Activated T-cell treated with anti-CD3 and anti-CD28 coated beads, Interleukin-2, amount 50 U/mL, for 24 hours (primary cell): ENCODE measurements around the gene ANO4.
"Not testable (repeated sequence)": the region's sequence is repeated elsewhere in the genome, so short reads cannot be mapped to it uniquely, and the experiment has no call there.

Experiments
- DNase-seq: peaks from one replicate; pipeline ENCODE4 v3.0.0-alpha.2; 2020
- H3K27ac Mint-ChIP-seq: 2 replicates; pipeline ENCODE4 v1.8.0; 2020; ENCODE audit warnings: mild to moderate bottlenecking, mixed read lengths
- H3K27me3 Mint-ChIP-seq: 2 replicates; pipeline ENCODE4 v1.8.0; 2020; ENCODE audit warnings: mixed read lengths
- H3K36me3 Mint-ChIP-seq: 2 replicates; pipeline ENCODE4 v1.8.0; 2020; ENCODE audit warnings: low read depth, mixed read lengths
- H3K4me1 Mint-ChIP-seq: 2 replicates; pipeline ENCODE4 v1.8.0; 2020; ENCODE audit warnings: low read depth, mixed read lengths
- H3K4me3 Mint-ChIP-seq: 2 replicates; pipeline ENCODE4 v1.8.0; 2020; ENCODE audit warnings: mild to moderate bottlenecking, moderate library complexity, mixed read lengths
- H3K9me3 Mint-ChIP-seq: 2 replicates; pipeline ENCODE4 v1.8.0; 2020; ENCODE audit warnings: mixed read lengths

ANO4 gene

DNA sequence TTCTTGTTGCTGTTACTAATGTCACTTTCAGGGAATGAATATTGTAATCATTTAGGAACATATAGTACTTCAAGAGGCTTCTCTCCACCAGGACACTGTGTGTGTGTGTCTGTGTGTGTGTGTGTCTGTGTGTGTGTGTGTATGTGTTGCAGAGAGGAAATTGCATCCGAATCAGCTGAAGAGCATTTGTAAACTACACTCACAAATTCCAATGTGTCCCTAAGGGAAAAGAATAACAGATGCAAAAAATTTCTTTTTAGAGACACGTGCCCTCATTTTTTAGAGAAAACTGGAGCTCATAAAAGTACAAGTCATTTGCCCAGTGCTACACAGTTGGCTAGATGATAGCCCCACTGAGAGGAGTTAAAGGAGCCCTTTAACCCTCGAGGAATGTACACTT lies 168.8 kb downstream of the ANO4 start:
- Mint-ChIP-seq H3K4me3 (no peak overlapping the region), H3K36me3 (no peaks in the 10 kb centered on the region), H3K9me3 (no peaks in the 10 kb centered on the region), H3K4me1 (no peaks in the 10 kb centered on the region), H3K27me3 (no peaks in the 10 kb centered on the region), H3K27ac (no peak overlapping the region)
- no peak for DNase-seq

DNA sequence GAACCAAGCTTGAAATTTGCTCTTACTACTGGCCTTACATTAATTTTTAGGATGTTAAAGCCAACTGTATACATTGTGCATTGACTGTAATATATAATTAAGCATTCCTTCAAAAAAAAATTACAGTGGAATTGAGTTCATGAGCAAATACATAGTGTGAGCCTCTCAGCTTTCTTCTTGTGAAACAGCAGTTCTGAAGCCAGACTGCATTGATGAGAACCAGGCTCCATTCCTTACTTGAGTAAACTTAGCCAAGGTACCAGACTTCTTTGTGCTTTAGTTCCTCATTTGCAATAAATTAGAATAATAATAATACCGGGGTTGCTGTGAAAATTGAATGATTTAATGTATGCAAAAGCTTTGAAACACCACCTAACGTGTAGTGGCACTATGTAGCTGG lies 169.5 kb downstream of the ANO4 start:
- Mint-ChIP-seq H3K9me3 (no peaks in the 10 kb centered on the region), H3K4me1 (no peaks in the 10 kb centered on the region), H3K27me3 (no peaks in the 10 kb centered on the region), H3K27ac (no peak overlapping the region), H3K36me3 (no peaks in the 10 kb centered on the region), H3K4me3 (no peak overlapping the region)
- no peak for DNase-seq

DNA sequence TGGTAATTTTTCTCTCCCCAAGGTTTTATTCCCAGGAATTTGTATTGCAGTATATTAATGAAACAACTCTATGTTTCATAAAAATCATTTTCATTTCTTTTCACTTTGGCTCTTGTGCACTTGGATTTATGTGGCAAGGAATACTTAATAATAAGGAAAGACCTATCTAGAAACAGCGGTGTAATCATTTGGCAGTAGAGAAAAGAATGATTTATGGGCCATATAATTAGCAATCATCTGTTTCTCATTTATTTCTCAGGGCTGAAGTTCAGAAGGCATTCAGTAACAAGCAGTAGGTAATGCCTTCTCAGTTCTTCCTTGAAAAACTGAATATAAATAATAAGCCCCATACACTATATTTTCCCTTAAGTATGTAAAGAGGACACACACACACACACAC lies 172.6 kb downstream of the ANO4 start:
- no peak overlapping the region for H3K27ac Mint-ChIP-seq
- H3K36me3 Mint-ChIP-seq: no peaks in the 10 kb centered on the region
- no peak for DNase-seq
- no peaks in the 10 kb centered on the region for H3K27me3 Mint-ChIP-seq
- no peaks in the 10 kb centered on the region for H3K4me1 Mint-ChIP-seq
- H3K9me3 Mint-ChIP-seq: no peaks in the 10 kb centered on the region
- no peak overlapping the region for H3K4me3 Mint-ChIP-seq

DNA sequence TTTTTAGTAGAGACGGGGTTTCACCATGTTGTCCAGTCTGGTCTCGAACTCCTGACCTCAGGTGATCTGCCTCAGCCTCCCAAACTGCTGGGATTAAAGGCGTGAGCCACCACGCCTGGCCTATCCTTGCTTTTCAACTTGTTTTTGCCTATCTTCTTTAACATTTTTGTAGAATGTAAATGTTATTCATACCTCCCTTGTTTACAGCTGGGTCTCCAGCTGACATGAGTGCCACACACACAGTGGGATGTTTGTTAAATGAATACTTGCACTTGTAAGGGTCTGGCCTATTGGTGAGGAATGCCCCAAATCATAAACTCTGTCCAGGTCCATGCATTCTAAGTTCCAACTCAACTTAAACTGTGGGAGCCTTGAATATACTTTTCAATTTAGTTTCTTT lies 176.3 kb downstream of the ANO4 start:
- Mint-ChIP-seq H3K4me3 (no peak overlapping the region), H3K9me3 (no peaks in the 10 kb centered on the region), H3K27ac (no peak overlapping the region), H3K4me1 (no peaks in the 10 kb centered on the region), H3K36me3 (no peaks in the 10 kb centered on the region), H3K27me3 (no peaks in the 10 kb centered on the region)
- DNase-seq: no peak

DNA sequence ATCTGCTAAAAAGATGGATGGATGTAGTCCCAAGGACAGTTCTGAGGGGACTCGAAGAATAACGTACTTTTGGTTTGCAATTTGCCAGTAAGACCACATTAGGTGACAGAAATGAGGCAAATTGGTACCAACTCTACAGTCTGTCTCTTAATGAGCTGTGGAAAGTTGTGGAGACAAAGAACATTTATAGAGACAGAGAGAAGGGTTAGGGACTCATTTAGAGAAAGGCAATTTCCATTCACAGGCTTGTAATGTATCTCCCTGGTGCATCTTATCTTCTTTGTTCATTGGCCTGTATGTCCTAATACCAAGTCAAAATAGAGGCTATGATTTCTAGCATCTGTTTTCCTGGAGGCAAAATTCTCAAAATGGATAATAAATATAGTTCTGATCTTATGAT lies 177.5 kb downstream of the ANO4 start:
- H3K4me1 Mint-ChIP-seq: no peaks in the 10 kb centered on the region
- H3K36me3 Mint-ChIP-seq: no peaks in the 10 kb centered on the region
- H3K27ac Mint-ChIP-seq: no peak overlapping the region

DNA sequence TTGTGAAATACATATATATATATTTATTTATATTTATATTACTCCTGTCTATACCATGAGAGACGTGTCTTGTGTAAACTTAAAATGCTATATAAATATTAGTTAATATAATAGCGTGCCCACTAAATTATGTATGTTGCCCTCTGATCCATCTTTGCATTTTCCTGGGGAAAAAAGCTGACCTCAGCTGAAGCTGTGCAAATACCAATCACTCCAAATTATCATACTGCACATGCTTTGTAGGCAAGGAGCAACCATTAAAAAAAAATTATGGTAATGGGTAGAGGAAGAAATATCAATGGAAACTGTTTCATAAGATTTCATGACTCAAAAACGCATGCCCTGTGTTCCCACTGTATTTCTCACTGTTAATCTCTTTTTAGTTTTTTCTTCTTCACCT lies 179.8 kb downstream of the ANO4 start:
- Mint-ChIP-seq H3K27me3 (no peaks in the 10 kb centered on the region), H3K36me3 (no peaks in the 10 kb centered on the region), H3K4me3 (no peak overlapping the region), H3K4me1 (no peaks in the 10 kb centered on the region), H3K9me3 (peaks cover 6% of the 10 kb centered on the region), H3K27ac (no peak overlapping the region)
- DNase-seq: no peak

More for the DNA sequence above, 177.5 kb downstream of the ANO4 start:
- Mint-ChIP-seq H3K9me3 (no peaks in the 10 kb centered on the region), H3K27me3 (no peaks in the 10 kb centered on the region), H3K4me3 (no peak overlapping the region)
- DNase-seq: no peak

DNA sequence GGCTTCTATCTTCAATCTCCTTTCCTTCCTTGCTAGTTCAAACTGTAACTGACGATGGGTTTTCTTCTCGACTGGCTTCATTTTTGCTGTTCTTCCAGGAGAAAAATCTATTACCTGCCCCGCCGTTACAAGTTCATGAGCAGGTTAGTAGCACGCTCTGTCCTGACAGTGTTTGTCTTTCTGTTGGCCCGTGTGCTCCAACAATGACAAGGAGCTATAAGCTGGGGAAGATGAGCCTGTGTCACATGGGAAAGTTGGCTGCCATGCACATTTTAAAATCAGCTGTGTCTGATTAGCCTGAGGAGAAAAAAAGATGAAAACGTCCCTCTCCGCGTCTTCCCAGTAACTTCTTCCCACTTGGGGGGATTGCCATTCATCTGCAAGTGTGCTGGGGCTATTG lies 180.2 kb downstream of the ANO4 start:
- Mint-ChIP-seq H3K27ac (no peak overlapping the region), H3K9me3 (peaks cover 6% of the 10 kb centered on the region), H3K4me3 (no peak overlapping the region), H3K27me3 (no peaks in the 10 kb centered on the region), H3K36me3 (no peaks in the 10 kb centered on the region), H3K4me1 (no peaks in the 10 kb centered on the region)
- DNase-seq: no peak

DNA sequence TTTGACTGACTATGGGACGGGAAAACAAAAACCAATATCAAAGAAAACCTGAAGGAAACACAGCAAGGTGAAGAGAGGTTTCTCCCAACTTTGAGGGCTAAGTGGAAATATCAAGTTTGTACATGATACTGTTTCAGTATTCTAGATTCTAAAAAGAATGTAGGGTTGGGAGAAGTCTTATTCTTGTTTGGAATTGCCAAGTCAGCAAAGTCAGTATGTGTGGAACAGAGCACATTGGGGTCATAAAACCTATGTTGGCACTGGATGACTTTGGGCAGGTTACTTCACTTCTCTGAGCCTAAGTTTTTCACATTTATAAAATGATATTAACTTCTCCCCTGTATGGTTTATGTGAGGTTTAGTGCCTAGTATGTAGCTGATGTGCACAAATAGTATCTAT lies 182.2 kb downstream of the ANO4 start:
- Mint-ChIP-seq H3K9me3 (peaks cover 8% of the 10 kb centered on the region), H3K27me3 (no peaks in the 10 kb centered on the region), H3K4me1 (no peaks in the 10 kb centered on the region), H3K36me3 (no peaks in the 10 kb centered on the region), H3K4me3 (no peak overlapping the region), H3K27ac (no peak overlapping the region)
- DNase-seq: no peak

DNA sequence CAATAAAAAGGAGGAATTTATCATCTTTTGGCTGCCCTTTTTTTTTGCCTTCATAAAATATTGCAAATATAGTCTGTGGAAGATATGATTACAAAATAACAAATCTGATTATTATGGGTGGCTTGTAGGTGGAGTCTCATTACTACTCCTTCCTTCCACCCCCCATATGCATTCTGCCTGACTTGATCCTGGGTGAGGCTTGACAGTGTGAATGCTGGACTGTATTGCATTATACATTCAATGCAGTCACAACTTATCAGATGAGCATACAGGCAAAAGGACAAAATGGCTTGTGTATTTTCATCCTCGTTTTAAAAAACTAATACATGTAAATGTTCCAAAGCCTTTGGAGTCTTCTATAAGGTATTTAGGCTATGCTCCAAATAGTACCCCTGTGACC lies 186.3 kb downstream of the ANO4 start:
- Mint-ChIP-seq H3K9me3 (peaks cover 8% of the 10 kb centered on the region), H3K27me3 (no peaks in the 10 kb centered on the region), H3K4me3 (no peak overlapping the region), H3K27ac (no peak overlapping the region), H3K36me3 (no peaks in the 10 kb centered on the region), H3K4me1 (no peaks in the 10 kb centered on the region)
- no peak for DNase-seq

DNA sequence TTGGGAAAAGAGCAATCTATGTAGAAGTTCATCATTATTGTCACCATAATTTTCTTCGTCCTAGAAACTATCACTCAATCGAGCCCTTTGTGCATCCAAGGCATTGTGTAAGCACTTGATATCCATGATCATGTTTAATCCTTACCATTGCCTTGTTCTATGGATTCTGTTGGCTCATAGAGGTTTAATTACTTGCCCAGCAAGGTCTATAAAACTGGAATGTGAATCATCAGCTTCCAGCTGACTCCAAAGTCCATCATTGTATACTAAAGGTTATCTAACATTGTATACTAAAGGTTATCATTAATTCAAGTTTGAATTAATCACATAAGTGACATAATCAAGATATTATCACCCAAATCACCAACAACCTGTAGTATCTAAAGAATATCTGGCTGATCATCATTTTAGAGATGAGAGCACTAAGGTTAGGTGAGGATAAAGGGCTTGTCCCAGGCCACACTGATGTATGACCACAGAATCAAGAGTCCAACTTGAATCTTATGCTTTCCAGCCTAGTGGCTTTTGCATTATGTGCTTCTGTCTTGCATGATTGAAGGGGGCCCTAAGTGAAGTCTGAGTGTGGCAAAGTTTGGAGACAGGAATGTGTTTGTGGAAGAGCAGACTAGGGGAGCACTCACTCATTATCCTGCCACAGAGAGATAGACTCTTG lies 188.1 kb downstream of the ANO4 start:
- Mint-ChIP-seq H3K4me3 (no peak overlapping the region), H3K9me3 (peaks cover 7% of the 10 kb centered on the region), H3K4me1 (no peaks in the 10 kb centered on the region), H3K36me3 (no peaks in the 10 kb centered on the region), H3K27me3 (no peaks in the 10 kb centered on the region), H3K27ac (no peak overlapping the region)
- DNase-seq: no peak

DNA sequence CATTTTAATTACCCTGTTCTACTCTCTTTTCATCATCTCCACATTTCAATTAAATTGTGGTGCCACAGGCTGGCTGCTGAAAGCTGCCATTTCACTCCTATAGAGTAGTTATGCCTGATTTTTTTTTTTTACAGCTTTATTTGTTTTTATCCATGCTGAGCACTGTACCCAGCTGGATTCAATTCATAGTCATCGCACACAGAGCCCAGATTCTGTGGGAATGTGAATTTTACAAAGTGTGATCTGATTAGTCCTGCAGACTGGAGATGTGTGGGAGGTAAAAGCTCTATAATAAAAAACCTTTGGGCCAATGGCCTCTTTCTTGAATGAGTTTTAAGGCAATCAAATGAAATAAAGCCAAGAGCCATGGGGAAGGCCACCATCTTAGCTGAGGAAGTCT lies 190.2 kb downstream of the ANO4 start:
- H3K27me3 Mint-ChIP-seq: peaks cover 2% of the 10 kb centered on the region
- H3K4me1 Mint-ChIP-seq: no peaks in the 10 kb centered on the region
- H3K36me3 Mint-ChIP-seq: no peaks in the 10 kb centered on the region
- no peak overlapping the region for H3K4me3 Mint-ChIP-seq
- DNase-seq: no peak
- peaks cover 2% of the 10 kb centered on the region for H3K9me3 Mint-ChIP-seq
- no peak overlapping the region for H3K27ac Mint-ChIP-seq

DNA sequence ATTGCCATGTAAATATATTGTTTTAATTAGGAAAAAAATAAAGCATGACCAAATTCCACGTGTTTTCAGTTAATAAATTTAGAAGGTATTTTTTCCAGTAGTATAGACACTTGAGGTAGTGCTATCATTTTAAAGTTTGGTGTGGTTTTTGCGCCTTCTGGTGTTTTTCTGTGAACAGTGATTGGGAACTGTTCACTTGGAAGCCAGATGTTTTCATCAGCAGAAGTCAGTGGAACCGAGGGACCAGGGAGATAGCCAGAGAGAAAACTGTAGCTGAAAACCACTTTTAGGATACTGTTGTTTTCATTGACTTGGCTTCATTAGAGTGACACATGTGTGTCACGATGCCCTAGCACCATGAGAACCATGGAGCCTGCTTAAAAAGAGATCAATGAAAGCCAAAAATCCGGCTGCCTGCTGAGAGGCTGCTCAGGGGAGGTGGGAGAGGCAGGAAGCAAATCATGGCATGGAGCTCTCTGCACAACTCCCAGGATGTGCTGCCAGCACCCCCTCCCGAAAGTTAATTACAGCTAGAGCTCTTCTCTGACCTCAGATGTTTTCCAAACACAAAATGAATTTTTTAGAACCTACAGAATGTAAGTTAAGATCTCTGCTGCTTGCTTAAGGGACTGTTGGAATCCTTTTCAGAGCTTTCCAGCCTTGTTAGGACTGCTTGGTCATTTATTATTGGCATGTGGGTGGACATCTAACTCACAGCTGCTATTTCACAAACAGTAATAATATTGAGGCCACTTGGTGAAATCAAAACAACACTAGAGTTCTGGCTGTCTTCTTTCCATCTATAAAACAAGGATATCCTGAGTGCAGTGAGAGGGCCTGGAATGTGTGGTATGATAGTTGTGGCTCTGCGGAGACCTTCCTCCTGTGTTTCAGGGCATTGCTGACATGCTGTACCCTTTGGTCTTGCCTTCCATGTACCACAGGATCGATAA lies 192.3 kb downstream of the ANO4 start:
- no peaks in the 10 kb centered on the region for H3K4me1 Mint-ChIP-seq
- no peak overlapping the region for H3K4me3 Mint-ChIP-seq
- H3K27ac Mint-ChIP-seq: no peak overlapping the region
- DNase-seq: no peak
- peaks cover 4% of the 10 kb centered on the region for H3K9me3 Mint-ChIP-seq
- H3K27me3 Mint-ChIP-seq: peaks cover 2% of the 10 kb centered on the region
- H3K36me3 Mint-ChIP-seq: no peaks in the 10 kb centered on the region

DNA sequence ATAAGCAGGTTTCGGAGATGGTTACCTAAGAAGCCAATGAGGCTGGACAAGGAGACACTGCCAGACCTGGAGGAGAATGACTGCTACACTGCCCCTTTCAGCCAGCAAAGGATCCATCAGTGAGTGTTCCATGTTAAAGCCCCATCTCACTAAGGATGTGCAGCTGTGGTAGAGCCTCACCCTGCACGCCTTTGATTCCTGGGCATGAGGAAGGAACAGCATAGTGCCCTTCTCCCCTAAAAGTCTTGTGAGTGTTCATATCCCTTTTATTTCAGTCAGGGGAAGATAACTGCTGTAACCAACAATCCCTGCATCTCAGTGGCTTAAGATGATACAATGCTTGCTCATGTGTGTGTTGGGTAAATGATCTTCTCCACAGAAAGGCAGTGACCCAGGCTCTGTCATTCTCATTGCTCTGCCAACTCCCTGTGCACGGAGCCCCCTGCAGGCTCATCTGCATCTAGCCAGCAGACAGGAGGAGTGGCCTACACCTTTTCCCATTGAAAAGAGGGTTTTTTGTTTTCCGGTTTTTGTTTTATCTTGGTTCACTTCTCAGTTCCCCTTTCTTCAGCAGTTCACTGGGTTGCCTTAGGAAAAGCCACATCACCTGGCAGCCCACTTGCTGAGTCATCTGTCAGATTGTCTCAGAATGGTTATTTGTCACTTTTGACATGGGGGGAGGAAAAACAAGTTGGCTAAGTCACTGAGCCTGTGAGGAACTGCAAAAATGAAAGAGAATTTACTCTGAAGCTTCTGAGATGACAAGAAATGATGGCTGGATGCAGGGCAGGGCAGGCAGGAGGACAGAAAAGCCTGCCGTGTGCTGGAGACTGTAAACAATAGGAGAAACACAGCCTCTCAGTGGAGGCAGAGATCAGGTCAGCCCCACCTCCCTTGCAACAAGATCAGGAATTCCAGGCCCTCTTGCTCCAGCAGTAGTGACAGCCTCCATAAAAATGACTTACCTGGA lies 193.3 kb downstream of the ANO4 start:
- peaks cover 4% of the 10 kb centered on the region for H3K9me3 Mint-ChIP-seq
- no peak for DNase-seq
- no peak overlapping the region for H3K27ac Mint-ChIP-seq
- H3K4me3 Mint-ChIP-seq: no peak overlapping the region
- no peaks in the 10 kb centered on the region for H3K36me3 Mint-ChIP-seq
- H3K27me3 Mint-ChIP-seq: peaks cover 2% of the 10 kb centered on the region
- H3K4me1 Mint-ChIP-seq: no peaks in the 10 kb centered on the region

DNA sequence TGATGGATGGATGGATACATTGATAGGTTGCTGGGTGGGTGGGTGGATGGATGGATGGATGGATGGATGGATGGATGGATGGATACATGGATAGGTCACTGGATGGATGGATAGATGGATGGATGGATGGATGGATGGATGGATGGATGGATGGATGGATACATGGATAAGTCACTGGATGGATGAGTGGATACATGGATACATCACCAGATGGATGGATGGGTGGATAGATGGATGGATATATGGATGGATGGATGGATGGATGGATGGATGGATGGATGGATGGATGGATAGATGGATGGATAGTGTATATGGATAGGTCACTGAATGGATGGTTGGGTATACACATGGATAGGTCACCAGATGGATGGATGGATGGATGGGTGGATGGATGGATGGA lies 194.9 kb downstream of the ANO4 start:
- H3K9me3 Mint-ChIP-seq, H3K4me1 Mint-ChIP-seq, H3K27ac Mint-ChIP-seq, H3K36me3 Mint-ChIP-seq, H3K4me3 Mint-ChIP-seq, H3K27me3 Mint-ChIP-seq, DNase-seq: not testable (repeated sequence)
